ENCODE measurements around the gene UROC1.

The UROC1 gene

DNA sequence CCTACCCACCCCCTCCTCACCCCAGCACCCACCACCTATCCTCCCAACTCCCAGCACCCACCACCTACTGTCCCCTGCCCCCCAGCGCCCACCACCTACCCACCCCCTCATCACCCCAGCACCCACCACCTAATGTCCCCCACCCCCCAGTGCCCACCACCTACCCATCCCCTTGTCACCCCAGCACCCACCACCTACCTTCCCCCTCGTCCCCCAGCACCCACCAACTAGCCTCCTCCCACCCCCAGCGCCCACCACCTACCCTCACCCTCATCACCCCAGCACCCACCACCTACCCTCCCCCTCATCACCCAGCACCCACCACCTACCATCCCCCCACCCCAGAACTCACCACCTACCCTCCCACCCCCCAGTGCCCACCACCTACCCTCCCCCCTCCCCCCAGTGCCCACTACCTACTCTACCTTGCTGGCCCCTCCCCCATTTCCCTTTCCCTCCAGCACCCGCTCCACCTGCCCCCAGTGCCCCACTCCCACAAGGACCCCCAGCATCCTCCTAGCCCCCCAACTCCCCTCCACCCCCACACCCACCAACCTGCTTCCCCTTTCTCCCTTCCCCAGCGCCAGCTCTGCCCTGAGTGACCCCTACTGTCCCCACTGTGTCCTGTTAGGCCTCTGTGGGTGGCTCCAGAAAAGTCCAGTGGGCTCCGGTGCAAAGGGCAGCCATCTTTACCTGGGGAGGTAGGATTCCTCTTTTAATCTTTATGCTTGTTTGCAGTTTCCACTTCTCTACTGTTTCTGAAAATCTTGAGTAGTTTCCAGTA, 1.2 kb downstream of the UROC1 start:
- DNase-seq: no peak

GRCh38 chr3:126515066-126515706, 2.4 kb downstream of the UROC1 start:
- DNase-seq: no peak

DNA sequence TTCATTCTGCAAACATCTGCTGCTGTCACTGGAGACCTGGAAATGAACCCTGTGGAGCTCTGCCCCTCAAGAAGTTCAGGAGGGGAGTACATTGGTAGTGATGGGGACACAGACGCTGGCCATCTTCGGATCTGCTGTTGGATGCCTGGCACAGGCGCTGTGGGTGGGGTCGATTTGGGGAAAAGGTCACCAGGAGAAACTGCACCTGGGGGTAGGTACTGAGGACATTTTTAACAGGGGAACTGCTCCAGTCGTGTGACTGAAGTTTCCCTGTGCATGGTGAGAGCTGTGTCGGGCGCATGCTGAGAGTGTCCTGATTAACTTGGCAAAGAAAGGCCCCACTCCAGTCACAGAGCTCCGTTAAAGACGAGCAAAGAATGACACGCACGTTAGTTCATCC, 3.4 kb downstream of the UROC1 start:
- no peak for DNase-seq

- no peak for DNase-seq
Observed at GRCh38 chr3:126512916-126513650, 4.5 kb downstream of the UROC1 start.

DNA sequence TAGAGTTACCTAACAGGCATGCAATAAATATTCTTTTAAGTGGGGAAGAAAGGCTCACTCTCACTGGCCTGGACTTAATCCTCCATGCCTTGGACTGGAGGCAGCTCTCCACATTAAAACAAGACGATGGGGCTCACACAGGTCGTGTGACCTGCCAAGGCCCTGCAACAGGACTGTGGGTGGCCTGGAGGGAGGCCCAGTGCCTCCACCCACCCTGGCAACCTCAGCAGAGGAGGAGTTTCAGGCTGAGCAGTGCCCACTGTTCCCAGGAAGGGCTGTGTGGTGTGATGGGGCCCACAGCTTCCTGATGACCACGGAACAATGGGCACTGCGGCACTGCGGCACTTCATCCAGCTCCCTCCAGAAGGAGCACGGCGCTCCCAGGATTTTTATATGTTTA, 5.5 kb downstream of the UROC1 start:
- DNase-seq: no peak

DNA sequence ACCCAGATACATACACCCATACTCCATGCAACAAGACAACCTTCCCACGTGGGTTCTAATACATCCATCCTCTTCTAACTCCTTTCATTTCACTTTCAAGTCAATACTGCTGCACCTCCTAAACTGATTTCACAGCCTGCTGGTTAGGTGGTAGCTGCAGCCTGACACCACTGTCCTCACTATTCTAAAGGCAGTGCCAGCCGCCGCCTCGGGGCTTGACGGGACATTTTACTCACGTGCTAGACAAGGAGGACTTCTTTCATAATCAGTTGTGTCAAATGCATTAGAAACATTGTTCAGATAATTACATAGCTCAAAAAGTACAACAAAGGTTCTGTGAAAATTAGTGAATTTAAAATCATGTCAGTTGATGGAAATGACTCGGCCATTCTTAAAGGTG, 6.3 kb downstream of the UROC1 start:
- no peak for DNase-seq

- DNase-seq: no peak
Observed at GRCh38 chr3:126510308-126510910, 7.2 kb downstream of the UROC1 start.

- no peak for DNase-seq
Observed at GRCh38 chr3:126509597-126510307, 7.8 kb downstream of the UROC1 start.

- no peak for DNase-seq
Observed at GRCh38 chr3:126508564-126508964, 9.0 kb downstream of the UROC1 start.

- no peak for DNase-seq
Observed at GRCh38 chr3:126507886-126508285, 9.7 kb downstream of the UROC1 start.

DNA sequence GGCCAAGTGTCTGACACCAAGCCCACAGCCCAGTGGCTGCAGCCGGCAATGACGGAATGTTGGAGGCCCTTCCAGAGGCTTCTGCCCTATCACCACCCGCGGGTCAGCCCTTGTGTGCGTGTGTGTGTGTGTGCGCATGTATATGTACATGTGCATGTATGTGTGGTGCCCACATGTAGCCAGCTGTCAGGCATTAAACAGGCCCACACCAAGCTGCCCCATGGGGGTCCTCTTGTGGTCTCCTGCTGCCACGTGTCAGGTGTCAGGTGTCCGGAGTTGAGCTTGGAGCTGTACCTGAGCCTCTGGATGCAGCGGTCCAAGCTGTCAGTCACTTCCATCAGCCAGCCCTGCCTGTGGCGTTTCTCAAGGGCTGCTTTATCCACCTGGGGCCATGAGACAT, 13.9 kb downstream of the UROC1 start:
- DNase-seq: no peak

- DNase-seq: no peak
Observed at GRCh38 chr3:126502656-126503055, 14.9 kb downstream of the UROC1 start.

DNA sequence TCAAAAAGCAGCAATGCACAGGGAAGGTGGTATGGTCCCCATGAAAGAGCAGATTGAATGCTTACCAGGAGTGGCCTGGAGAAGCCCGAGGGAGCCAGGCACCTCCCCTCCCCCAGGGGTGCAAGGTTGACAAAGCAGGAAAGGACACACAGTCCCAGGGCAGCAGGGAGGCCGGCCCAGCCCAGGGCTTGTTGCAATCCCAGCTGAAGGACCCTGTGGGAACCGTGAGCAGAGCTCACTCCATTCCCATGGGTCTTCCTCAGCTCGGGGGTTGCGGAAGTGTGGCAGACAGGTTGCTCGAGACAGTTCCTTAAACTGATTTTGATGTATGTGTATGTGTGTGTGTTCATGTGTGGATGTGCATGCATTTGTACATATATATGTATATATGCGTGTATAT, 15.8 kb downstream of the UROC1 start:
- no peak for DNase-seq

- no peak for DNase-seq
Observed at GRCh38 chr3:126501054-126501453, 16.5 kb downstream of the UROC1 start.

GRCh38 chr3:126500016-126500415, 17.6 kb downstream of the UROC1 start:
- DNase-seq: no peak

- DNase-seq: no peak
Observed at GRCh38 chr3:126499401-126499800, 18.2 kb downstream of the UROC1 start.

- DNase-seq: no peak
Observed at GRCh38 chr3:126498929-126499328, 18.6 kb downstream of the UROC1 start.

DNA sequence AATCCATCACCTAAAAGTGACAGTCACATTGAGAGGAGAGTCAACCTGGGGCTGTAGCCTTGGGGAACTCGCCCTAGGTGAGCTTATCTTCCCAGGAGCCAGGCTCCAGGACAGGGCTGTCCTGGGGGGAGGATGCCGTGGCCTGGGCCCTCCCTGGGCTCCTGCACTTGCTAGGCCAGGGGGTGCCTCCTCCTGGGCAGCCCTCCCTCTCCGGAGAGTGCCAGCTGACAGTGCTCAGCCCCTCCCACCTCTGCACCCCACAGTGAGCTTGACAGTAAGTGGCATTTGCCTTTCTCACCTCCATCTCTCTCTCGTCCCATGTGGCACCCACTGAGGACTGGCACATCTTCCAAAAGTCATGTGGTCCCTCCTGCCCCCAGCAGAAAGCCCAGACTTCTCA, 19.1 kb downstream of the UROC1 start:
- no peak for DNase-seq

GRCh38 chr3:126497956-126498355, 19.6 kb downstream of the UROC1 start:
- DNase-seq: no peak

DNA sequence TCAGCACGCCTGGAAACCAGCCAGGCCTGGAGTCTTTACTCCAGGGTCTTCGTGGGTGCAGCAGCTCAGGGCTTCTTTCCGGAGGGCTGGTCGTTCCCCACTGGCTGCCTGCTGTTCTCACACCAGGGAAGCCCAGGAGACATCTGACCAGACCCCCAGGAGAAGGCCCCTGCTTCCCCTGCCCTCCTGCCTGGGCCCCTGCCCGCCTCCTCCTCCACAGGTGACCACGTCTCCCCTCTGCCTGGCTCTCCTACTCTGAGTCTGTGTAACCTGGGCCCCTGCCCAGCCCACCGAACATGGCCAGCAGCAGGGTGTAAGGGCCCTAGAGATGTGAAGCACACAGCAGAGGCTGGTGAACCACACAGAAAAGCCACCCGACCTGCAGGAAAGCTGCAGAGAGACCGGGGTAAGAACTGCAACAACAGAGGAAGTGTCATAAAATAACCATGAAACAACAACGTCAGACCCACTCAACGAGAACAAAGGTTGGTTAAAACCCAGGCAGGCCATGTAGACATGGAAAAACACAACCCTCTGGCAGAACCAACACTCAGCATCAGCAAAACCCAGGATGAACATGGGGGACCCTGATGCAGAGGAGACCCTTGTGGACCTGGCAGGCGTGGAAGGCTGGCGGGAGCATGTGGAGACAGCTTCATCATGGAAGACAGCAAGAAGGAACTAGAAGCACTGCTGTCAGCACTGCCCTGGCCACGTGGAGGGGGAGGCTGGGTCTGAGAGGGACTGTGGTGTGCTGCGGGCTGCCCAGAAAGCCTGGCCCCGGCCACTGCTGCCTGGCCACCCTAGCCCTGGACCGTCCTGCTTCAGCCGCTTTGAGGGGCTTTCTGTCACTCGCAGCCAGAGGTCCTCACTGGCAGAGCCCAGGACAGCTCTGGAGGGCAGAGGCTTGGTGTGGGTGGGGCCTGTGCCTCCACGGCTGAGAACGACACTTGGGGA, 20.4 kb downstream of the UROC1 start:
- no peak for DNase-seq

DNA sequence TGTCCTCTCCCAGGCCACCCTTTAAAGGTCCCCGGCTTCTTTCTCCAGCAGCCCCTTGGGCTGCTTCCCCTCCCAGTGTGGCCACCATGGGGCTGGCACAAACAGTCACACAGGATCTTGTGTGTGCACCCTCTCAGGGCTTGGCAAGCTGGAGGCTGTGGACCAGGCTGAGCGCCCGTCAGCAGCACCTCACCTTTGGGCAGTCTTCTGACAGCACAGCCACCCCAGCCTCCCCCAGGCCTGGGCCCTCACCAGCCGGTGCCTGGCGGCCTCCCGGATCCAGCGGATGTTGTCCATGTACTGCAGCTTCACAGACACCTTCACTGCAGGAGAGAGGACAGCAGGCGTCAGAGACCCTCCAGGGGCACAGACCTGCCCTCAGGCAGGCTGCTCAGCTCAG, 21.8 kb downstream of the UROC1 start:
- no peak for DNase-seq

DNA sequence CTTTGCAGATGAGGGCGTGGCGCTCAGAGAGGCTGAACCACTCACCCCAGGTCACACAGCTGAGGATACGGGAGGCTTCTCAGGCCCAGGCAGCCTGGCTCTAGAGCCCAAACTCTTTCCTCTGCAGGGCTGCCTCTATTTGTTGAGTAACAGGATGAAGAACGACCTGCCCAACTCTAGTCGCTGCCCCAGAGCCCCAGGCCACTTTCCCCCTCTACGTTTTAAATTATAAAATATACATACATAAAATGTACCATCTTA, 22.7 kb downstream of the UROC1 start:
- no peak for DNase-seq

Measured in T-helper 9 cell (primary cell).